Endometrium (tissue), 2 donors: ENCODE measurements around the gene CENPA.
"Not testable (repeated sequence)": the region's sequence is repeated elsewhere in the genome, so short reads cannot be mapped to it uniquely, and the experiment has no call there.

Source experiments
- FAIRE-seq: peaks from 2 replicates; lab custom pipeline; 2012; peaks lifted over from hg19 to GRCh38; lab: Jason Lieb, UNC
- donor health status: control.
- donor health status: control.

Gene CENPA

DNA sequence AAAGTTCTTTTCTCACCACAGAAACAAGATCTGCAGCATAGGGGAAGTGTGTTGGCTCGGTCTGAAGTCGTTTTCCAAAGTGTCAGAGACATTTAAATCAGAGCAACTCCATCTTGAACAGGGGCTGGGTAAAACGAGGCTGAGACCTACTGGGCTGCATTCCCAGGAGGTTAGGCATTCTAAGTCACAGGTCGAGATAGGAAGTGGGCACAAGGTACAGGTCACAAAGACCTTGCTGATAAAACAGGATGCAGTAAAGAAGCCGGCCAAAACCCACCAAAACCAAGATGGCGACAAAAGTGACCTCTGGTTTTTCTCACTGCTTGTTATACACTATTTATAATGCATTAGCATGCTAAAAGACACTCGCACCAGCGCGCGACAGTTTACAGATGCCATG, 24.9 kb upstream of the CENPA start:
- not testable (repeated sequence) for FAIRE-seq

DNA sequence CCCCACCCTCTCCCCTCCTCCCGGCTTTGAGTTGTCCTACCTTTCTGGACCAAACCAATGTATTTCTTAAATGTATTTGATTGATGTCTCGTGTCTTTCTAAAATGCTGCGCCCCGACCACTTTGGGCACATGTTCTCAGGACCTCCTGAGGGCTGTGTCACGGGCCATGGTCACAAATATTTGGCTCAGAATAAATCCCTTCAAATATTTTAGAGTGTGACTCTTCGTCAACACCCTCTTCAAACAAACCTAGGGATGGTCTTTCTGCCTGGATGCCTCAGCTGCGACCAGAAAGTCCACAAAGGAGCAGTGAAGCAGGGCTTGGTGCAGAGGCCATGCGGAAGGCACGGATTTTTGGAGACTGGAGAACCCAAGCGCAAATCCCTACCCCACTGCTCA, 22.8 kb upstream of the CENPA start:
- no peak for FAIRE-seq

DNA sequence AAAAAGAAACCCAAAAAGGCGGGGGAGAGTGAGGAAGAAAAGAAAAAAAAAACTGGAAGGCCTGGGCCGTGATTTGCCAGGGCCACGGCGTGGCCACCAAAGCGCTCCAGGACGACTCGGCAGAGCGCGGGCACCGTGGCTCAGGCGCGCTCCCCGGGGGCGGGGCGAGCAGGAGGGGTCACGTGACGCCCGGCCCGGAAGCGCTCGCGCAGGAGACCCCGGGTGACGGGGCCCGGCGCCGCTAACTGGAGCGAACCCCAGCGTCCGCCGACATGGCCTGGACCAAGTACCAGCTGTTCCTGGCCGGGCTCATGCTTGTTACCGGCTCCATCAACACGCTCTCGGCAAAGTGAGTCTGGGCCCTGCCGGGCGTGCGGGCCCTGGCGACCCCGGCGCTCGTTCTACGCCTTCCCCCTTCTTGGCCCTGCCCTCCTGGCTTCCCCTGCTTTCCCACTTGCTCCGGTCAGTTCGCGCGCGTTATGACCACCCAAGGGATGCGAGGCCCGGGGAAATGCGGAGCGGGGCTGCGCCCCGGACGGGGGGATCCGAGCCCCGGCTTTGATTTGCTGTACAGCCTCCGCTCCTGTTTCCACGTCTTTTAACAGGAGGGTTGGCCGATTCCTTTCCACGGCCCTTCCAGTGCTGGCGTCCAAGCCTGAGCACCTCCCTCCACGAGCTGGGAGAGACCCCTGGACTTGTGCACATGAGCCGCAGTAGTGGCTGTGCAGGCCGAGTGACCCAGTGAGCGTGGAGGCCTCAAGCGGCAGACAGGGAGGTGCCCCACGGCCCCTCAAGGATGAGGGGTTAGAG, 21.6 kb upstream of the CENPA start, which contains the start of gene SLC35F6:
TSS of gene SLC35F6 (plus strand) at position 207 of the 810 bp plus-strand sequence. CDS start at position 273, 66 bp downstream.
- FAIRE-seq = no peak

DNA sequence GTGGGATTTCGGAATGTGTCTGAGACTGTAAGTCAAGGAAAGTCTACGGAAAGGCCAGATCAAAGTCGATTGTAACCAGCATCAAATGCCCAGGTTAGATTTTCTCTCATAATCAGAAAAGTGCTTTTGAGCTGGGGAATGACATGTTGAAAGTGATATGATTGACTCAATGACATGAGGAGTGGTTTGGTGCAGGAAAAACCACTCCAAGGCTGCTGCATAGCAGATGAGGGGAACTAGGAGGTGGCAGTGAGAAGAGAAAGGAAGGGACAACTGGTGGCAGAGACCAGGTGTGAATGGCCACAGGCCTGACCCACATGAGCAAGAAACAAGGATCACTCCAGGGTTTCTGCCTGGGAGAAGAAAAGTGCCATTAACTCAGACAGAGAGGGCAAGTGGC, 20.9 kb upstream of the CENPA start:
- no peak for FAIRE-seq

DNA sequence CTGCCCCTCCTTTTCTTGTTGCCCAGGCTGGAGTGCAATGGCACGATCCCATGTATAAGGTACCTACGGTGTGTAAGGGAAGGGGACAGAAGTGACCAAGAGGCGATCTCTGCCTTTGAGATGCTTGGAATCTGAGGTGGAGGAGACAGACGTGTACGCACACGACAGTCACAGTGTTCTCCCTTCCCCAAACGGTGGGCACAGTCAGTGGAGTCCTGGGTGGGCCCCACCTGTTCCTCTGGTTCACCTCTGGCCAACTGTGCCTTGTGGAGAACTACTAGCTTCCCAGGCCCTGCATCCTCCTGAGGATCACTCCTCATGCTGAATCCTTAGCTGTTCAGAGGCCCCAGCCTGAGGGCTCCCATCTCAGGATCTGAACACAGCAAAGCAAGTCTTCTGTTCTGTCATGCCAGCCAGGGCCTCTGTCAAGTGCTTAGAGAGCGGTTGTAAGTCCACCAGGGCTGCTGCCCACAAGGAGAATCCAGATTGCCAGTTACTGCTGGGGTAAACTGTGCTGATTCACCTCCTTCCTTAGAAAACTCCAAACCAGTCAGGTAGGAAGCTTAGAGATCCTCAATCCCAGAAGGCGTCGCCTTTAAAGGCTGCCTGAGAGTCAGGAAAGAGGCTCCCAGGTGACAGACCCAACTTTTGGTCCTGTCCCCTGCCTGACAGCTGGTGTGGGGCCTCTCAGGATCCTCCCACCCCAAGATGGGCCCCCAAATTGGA, 20.2 kb upstream of the CENPA start:
- FAIRE-seq = no peak

DNA sequence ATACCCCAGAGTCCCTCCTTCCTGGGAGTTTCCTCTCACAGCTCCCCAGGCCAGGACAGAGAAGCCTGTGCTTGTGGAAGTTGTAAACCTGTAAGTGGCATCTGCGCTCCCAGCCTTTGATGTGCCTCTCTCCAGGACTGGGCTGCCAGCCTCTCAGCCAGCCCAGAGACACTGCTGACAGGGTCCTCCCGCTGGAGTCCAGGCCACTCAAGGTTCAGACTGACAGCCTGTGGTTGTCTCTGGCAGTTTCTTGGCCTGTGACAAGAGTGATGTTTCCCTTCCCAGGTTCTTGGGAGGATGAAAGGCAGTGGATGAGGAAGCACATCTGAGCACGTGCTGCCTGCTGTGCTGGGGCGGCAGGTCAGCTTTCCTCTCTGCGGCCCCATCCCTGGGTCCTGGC, 18.7 kb upstream of the CENPA start:
- FAIRE-seq = no peak

DNA sequence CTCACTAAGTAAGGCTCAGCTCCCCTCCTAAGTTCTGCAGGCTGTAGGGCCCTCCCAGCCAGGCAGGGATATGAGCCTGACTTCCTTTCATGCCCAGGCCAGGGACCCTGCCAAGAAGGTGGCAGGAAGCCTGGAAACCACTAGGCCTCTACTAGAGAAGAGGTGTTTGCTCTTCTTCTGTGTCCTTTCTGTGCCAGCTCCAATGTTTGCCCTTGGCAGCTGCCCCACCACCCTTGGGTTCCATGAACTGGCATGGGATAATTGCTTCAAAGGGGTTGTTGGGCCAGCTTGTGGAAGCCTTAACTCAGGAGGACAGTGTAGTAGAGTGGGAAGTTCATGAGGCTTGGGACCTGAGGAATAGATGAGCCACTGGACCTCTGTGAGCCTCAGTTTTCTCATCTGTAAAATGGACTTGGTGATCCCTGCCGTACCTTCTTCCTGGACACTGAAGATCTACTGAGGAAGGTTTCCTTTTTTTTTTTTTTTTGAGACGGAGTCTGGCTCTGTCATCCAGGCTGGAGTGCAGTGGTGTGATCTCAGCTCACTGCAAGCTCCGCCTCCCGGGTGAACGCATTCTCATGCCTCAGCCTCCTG, 17.9 kb upstream of the CENPA start:
- FAIRE-seq = no peak

DNA sequence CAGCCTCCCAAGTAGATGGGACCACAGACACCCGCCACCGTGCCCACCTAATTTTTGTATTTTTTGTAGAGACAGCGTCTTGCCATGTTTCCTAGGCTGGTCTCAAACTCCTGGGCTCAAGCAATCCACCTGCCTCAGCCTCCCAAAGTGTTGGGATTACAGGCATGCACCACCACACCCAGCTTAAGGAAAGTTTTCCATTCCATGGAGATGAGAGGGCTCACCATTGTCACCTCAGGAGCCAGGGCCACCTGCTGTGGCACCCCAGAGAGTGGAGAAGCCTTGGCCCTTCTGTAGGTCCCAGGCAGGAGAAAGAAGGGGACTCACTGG, 17.1 kb upstream of the CENPA start:
- FAIRE-seq = no peak

DNA sequence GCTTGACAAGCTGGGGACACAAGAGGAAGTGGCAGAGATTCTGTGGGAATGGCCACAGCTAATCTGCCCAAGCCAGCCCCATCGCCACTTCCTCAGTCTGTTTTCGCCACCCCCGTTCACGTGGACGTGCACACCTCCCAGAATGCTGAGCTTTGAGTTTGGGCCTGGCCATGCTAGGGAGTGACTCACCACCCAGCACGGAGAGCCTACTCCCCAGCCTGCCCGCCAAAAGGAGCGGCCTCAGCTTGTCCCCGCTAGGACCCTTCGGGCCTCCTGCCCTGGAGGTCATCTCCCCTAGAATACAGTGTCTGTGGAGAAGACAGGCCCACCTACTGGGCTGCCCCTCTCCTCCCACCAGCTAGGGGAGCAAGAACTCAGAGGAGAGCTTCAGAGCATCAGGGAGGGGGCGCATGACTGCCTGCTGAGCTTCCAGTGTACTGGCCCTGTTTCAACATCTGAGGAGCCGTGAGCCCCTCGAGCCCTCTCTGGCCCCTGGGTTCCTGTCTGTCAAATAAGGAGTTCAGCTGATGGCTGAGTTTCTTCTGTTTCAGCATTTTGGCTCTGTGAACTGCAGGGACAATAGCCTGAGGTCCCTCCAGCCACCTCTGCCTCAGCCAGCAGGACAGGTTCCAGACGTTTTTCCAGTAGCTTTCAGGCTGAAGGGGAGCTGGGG, 16.6 kb upstream of the CENPA start:
- FAIRE-seq = no peak

DNA sequence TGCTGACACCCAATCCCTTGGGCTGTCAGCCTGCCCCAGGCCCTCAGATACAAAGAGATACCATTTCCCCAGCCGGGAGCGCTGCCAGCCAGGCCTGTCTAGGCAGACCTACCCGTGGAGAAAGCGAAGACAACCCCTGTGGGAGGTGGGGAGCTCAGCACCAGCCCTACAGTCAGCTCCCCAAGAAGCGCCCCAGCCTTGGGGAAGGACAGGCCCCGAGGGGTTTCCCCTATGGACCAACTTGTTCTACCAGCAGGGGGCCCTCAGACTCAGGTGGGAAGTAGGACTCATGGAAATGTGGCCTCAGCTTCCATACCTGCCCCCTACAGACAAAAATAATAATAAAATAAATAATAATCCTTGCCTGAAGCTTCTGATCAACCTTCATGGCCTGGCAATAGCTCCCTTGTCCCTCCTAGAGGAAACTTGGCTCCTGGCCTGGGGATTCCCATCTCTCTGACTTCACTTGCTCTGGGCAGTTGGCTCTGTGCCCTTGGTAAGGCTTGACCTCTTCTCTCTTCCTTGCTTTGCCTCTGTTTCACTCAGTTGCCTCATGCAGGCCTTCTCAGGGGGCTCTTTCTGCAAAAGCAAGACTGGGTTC, 14.8 kb upstream of the CENPA start:
- FAIRE-seq = no peak

DNA sequence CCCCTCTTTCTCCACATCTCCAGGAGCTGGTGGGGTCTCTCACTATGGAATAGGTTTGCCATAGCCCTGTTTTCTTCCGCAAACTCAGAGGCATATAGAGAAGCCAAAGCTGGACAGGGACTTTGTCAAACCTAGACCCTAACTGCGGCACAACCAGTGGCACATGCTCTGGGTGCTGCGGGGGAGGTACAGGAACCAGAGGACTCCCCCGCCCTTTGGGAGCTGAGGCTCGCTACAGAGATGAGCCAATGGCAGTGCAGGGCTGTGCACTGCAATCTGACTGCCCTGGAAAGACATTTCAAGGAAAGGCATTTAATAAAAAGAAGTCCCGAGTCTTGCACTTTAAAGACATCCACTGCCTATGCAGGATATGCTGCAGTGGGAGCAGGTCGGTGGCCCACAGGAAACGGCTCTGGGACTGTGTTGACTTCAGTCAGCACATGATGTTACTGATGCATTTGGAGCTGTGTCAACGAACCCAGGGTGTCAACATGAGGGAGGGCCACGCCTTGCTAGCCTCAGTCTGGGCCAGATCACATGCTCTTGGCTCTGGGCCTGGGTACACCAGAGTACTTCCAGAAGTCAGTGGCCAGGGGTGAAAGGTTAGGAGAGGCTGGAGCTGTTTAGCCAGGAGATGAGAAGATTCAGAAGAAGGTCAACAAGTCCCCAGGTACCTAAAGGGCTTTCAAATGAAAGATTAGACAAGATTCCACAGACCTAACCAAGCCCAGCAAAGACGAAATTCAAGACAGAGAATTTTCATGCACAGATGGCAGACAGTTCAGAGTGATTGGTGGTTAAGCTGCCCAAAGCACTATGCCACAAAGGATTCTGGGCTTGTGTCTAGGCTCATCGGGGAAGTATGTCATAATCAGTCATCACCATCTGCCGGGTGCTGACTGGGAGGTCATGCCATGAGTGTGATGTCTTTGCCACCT, 13.5 kb upstream of the CENPA start:
- no peak for FAIRE-seq

DNA sequence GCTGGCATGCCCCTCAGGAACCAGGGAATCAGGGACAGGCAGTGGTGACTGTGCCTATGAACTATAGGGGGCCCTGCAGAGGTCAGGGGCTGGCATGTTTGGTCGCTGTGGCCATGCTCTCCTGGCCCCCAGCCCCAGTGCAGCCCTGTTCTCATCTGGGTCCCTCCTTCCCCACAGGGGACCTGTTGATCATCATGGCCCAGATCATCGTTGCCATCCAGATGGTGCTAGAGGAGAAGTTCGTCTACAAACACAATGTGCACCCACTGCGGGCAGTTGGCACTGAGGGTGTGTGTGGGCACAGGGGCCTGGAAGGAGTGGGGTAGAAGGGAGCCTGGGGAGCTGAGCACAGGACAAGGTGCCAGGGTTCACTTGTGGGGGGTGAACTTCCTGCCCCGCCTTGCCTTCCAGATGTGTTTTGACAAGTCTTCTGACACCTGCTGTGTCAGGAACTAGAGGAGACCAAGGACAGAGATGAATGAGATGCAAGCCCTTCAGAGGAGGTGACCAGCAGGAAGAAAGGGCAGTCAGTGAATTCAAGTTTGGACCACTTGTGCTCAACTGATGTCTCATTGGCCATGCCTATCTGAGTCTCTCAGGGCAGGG, 9.6 kb upstream of the CENPA start:
- FAIRE-seq = no peak

DNA sequence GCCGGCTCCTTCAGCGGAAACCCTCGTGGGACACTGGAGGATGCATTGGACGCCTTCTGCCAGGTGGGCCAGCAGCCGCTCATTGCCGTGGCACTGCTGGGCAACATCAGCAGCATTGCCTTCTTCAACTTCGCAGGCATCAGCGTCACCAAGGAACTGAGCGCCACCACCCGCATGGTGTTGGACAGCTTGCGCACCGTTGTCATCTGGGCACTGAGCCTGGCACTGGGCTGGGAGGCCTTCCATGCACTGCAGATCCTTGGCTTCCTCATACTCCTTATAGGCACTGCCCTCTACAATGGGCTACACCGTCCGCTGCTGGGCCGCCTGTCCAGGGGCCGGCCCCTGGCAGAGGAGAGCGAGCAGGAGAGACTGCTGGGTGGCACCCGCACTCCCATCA, 7.8 kb upstream of the CENPA start:
- FAIRE-seq = no peak

DNA sequence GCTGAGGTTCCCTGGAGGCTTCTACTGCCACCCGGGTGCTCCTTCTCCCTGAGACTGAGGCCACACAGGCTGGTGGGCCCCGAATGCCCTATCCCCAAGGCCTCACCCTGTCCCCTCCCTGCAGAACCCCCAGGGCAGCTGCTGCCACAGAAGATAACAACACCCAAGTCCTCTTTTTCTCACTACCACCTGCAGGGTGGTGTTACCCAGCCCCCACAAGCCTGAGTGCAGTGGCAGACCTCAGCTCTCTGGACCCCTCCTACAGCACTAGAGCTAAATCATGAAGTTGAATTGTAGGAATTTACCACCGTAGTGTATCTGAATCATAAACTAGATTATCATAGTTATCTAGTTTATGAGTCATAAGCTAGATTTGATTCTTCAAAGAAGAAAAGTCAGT, 7.3 kb upstream of the CENPA start:
- FAIRE-seq = no peak

DNA sequence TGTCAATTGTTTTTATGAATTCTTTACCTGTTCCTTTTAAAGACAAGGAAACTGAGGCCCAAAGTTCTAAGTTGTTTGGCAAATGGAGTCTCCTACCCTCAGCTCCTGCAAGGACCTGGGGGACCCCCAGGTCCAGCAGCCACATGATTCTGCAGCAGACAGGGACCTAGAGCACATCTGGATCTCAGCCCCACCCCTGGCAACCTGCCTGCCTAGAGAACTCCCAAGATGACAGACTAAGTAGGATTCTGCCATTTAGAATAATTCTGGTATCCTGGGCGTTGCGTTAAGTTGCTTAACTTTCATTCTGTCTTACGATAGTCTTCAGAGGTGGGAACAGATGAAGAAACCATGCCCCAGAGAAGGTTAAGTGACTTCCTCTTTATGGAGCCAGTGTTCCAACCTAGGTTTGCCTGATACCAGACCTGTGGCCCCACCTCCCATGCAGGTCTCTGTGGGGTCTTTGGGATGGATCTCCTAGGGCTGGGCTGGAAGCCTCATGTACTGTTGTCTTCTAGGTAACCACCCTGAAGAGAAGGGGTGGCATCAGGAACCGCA, 5.6 kb upstream of the CENPA start:
- no peak for FAIRE-seq

DNA sequence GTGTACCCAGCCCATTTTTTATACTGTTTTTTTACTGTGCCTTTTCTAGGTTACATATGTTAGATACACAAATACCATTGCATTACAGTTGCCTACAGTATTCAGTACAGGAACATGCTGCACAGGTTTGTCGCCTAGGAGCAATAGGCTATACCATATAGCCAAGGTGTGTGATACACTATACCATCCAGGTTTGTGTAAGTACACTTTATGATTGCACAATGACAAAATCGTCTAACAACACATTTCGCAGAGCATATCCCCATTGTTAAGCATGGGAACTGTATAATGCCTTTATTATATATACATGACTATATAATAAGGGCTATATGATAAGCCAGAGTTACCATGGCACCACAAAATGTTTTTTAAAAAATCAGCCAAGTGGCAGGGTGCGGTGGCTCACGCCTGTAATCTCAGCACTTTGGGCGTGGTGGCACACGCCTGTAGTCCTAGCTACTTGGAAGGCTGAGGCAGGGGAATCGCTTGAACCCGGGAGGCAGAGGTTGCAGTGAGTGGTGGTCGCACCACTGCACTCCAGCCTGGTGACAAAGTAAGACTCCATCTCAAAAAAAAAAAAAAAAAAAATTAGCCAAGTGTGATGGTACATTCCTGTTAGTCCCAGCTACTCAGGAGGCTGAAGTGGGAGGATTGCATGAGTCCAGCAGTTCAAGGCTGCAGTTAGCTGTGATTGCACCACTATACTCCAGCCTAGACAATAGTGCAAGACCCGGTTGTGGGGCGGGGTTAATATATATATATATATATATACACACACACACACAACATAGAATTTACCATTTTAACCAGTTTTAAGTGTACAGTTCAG, 2.8 kb upstream of the CENPA start:
- FAIRE-seq = no peak

DNA sequence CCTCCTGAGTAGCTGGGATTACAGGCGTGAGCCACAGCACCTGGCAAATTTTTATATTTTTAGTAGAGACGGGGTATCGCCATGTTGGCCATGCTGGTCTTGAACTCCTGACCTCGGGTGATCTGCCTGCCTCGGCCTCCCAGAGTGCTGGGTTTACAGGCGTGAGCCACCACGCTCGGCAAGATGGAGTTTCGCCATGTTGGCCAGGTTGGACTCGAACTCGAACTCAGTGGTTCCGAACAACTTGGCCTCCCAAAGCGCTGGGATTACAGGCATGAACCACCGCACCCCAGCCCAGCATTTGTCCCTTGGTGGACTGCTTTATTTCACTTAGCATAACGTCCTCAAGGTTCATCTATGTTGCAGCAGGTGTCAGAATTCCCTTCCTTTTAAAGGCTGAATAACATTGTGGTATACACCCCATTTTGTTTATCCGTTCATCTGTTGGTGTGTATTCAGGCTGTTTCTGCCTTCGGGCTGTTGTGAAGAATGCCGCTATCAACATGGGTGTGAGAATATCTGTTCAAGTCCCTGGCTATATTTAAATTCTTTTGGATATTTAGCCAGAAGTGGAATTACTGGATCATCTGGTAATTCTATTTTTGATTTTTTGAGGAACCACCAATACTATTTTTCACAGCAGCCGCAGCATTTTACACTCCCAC, 1.2 kb upstream of the CENPA start:
- no peak for FAIRE-seq

DNA sequence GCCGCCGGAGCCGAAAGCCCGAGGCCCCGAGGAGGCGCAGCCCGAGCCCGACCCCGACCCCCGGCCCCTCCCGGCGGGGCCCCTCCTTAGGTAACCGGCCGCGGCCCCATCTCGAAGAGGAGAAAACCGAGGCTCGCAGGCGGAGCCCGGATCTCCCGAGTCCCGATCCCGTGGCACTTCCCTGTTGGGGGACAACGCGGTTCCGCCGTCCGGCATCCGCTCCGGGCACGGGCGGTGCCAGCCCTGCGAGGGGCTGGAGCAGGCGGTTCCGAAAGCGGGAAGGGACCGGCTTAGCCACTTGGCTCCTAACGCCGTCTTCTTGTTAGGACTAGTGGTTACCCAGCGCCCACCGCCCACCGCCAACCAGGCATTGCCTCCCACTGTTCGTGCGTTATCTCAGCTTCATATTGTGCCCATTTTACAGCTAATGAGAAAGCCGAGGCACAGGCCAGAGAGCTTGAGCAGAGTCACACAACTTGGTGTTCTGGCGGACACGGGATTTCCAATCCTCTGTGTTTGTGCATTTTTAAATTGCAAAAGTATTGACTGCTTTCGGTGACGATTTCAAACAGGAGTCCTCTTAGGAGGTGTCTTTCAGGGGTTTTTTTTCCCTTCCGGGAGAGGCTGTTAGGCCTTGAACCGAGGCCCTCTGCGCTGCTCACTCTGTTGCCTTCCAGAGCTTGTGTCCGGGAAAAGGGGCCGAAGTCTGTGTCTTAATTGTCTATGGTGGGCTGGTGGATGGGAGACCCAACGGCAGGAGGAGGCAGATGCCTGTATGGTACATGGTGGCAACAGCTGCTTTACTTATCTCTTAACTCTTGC, 562 bp downstream of the CENPA start:
- FAIRE-seq = no peak
